ENCODE measurements around the gene SCYL3.

SCYL3 gene

GRCh38 chr1:169809370-169810095 lies 84.2 kb downstream of the SCYL3 start:
- DNase-seq = peak; percentile 8

DNA sequence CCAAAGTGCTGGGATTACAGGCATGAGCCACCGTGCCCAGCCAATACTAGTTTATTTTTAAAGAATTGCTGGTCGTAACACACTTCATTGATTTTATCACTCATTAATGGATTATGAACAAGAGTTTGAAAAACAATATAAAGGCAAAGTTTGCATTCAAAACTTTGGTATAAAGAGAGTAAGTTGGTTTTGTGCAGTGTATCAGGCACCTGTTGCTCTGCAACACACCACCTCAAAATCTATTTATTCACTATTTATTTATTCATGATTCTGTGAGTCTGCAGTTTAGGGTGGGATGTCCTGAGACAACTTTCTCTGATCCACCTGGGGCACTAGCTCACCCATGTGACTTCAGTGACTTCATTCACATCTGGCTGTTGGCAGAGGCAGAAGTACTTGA lies 88.8 kb downstream of the SCYL3 start:
- DNase-seq = no peak

- DNase-seq = no peak
Measured at GRCh38 chr1:169802888-169803287, 90.8 kb downstream of the SCYL3 start.

All from NCI-H2107 (cell line).